ENCODE data around the gene FBXL17.

FBXL17 gene

DNA sequence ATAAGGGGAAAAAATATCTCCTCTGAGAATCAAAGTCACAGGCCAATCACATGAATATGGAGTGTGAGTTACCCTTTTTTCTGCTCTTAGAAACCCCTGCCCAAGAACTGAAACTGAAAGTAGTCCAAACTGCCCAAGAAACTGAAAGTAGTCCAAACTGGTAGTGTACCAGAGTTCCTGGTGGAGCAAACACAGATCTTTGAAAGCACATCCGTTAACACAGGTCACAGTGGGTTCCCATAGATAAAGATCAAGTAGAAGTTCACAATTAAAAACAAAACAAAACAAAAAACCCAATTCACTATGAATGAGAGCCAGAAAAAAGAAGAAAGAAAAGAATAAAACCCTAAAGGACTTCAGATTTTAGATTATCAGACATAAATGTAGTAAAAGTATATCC lies 378.7 kb downstream of the FBXL17 start:
- no peak overlapping the region for H3K27ac ChIP-seq (ENCODE audit: low read depth, low read length)
- no peaks in the 10 kb centered on the region for H3K4me1 ChIP-seq (ENCODE audit: control insufficient read depth, insufficient read depth, low read length)
- no peaks in the 10 kb centered on the region for H3K9me3 ChIP-seq (ENCODE audit: control insufficient read depth, insufficient read depth, low read depth, low read length)
- H3K9ac ChIP-seq (ENCODE audit: low read length): no peak overlapping the region
- no peaks in the 10 kb centered on the region for H3K36me3 ChIP-seq (ENCODE audit: control insufficient read depth, insufficient read depth, low read length)
- H3K4me3 ChIP-seq (ENCODE audit: low read depth, low read length): no peak overlapping the region
- no peaks in the 10 kb centered on the region for H3K27me3 ChIP-seq (ENCODE audit: control insufficient read depth, insufficient read depth, low read length)

DNA sequence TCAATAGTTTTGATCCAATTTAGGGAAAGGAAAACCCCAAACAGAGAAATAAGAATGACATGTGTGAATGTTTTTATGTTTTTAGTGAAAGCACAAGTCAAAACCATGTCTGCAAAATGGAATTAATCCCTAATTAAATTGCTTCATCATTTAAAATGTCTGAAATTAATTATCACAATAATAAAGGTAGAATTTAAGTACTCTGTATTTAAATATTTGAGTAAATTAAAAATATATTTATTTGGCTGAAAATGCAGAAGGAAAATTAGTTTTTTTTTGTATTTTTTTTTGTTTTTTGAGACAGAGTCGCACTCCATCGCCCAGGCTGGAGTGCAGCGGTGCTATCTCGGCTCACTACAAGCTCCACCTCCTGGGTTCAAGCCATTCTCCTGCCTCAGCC lies 380.7 kb downstream of the FBXL17 start:
- H3K27me3 ChIP-seq (ENCODE audit: control insufficient read depth, insufficient read depth, low read length): no peaks in the 10 kb centered on the region
- H3K27ac ChIP-seq (ENCODE audit: low read depth, low read length): no peak overlapping the region
- H3K9ac ChIP-seq (ENCODE audit: low read length): no peak overlapping the region
- peaks cover 12% of the 10 kb centered on the region for H3K4me1 ChIP-seq (ENCODE audit: control insufficient read depth, insufficient read depth, low read length)
- no peak overlapping the region for H3K4me3 ChIP-seq (ENCODE audit: low read depth, low read length)
- H3K36me3 ChIP-seq (ENCODE audit: control insufficient read depth, insufficient read depth, low read length): no peaks in the 10 kb centered on the region
- no peaks in the 10 kb centered on the region for H3K9me3 ChIP-seq (ENCODE audit: control insufficient read depth, insufficient read depth, low read depth, low read length)

DNA sequence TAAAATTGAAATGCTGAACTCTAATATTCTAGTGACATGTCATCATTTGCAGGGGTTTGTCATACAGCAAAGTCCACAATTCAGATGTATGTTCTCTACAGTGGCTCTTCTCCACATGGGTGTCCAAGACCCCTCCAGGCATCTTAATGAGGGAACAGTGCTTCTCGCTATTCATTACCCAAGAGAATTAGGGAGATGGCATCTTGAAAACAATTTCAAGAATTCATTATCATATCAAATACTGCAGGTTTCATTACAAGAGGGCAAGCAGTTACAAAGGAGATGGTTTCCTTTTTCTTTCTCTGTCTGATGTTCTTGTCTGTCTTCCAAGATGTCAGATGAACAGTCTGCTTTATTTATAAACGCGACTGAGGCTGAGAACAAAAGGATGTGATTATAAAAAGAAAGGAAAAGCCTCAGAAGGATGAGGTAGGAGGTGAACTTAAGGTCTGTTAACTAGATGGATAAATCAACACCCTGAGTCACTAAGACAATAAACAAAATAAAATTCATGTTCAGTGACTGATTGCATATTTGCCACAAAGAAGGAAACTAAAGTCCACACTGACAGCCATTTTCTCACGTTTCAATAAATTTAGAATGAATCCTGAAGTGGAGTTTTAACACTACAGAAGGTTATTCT lies 384.4 kb downstream of the FBXL17 start:
- Histone ChIP-seq H3K27me3 (ENCODE audit: control insufficient read depth, insufficient read depth, low read length) (no peaks in the 10 kb centered on the region), H3K4me3 (ENCODE audit: low read depth, low read length) (no peak overlapping the region), H3K4me1 (ENCODE audit: control insufficient read depth, insufficient read depth, low read length) (peaks cover 12% of the 10 kb centered on the region), H3K9ac (ENCODE audit: low read length) (no peak overlapping the region), H3K9me3 (ENCODE audit: control insufficient read depth, insufficient read depth, low read depth, low read length) (no peaks in the 10 kb centered on the region), H3K36me3 (ENCODE audit: control insufficient read depth, insufficient read depth, low read length) (no peaks in the 10 kb centered on the region), H3K27ac (ENCODE audit: low read depth, low read length) (no peak overlapping the region)

DNA sequence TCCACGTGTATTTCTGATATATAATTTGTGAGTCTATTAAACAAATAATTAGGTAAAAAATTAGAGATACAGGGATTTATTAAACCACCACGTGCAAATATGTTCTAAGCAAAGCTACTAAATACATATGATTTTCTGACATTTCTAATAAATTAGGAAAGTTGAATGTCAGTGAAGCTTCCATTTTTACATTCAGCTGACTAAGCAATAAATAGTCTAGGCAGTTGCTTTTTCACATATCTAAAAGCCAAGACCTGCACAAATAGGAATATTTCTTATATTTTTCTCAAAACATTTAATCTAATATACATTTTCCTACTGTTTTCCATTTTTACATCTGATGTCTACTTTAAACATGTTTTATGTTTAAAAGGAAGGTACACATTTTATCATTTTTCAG lies 388.6 kb downstream of the FBXL17 start:
- H3K4me3 ChIP-seq (ENCODE audit: low read depth, low read length): no peak overlapping the region
- peaks cover 20% of the 10 kb centered on the region for H3K4me1 ChIP-seq (ENCODE audit: control insufficient read depth, insufficient read depth, low read length)
- H3K9me3 ChIP-seq (ENCODE audit: control insufficient read depth, insufficient read depth, low read depth, low read length): no peaks in the 10 kb centered on the region
- H3K36me3 ChIP-seq (ENCODE audit: control insufficient read depth, insufficient read depth, low read length): no peaks in the 10 kb centered on the region
- no peaks in the 10 kb centered on the region for H3K27me3 ChIP-seq (ENCODE audit: control insufficient read depth, insufficient read depth, low read length)
- H3K27ac ChIP-seq (ENCODE audit: low read depth, low read length): no peak overlapping the region
- H3K9ac ChIP-seq (ENCODE audit: low read length): no peak overlapping the region

DNA sequence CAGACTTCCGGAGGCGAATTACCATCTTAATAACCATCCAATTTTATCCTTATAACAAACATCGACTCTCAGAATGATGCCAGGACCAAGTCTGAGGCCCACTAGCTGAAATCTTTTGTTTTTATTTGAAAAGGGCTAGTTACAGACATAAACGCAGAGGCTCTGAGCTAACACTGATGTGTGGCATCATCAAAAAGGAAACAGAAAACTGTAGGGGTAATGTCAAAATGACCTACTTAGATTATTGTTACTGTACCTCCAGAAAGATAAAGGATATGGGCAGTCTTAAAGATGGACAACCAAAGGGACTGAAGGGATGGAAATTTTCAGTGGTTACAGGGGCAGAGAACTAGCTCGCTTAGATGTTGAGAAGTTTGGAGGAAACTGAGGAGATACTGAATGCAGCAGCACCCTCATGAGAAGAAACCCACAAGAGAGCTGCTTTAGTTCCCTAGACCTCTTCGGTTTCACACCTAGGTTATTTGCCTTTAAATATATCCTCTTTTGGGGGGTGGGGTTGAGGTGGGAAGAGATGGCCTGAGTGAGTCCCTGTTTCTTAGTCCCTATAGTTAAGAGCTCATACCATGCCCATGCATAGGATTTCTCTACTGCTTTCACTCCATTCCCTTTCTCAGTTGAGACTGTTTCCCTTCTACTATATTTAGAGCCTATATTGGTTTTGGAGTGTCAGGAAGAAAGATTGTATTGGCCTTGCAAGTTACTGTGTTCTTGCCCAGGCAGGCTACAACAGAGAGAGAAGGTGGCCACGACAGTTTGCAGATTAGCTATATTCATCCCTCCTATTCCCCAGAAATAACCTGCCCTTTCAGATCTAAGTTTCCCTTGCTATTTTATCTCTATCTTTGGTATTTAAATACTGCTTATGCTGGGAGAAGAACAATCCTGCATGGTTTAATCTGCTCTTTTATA lies 390.8 kb downstream of the FBXL17 start:
- Histone ChIP-seq H3K27ac (ENCODE audit: low read depth, low read length) (no peak overlapping the region), H3K9me3 (ENCODE audit: control insufficient read depth, insufficient read depth, low read depth, low read length) (no peaks in the 10 kb centered on the region), H3K9ac (ENCODE audit: low read length) (no peak overlapping the region)

DNA sequence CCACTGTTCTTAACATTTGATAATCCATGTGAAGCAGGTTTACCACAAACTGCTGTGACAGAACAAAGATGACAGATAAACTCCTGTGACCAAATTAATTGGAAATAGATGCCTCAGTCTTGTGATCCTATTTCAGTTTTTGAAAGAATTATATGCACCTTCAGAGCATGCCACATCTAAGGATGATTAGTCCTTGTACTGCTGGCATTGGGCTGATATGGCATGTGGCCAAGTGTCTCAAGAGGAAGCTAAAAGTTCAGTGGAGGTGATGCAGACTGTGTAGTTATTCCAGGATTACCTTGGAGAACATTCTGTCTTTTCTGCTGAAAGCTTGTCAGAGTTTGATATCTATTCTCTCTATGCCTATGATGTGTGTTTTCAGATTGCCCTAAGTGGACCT lies 396.8 kb downstream of the FBXL17 start:
- Histone ChIP-seq H3K4me3 (ENCODE audit: low read depth, low read length) (no peak overlapping the region), H3K4me1 (ENCODE audit: control insufficient read depth, insufficient read depth, low read length) (no peaks in the 10 kb centered on the region), H3K27ac (ENCODE audit: low read depth, low read length) (no peak overlapping the region), H3K9ac (ENCODE audit: low read length) (no peak overlapping the region), H3K36me3 (ENCODE audit: control insufficient read depth, insufficient read depth, low read length) (no peaks in the 10 kb centered on the region), H3K27me3 (ENCODE audit: control insufficient read depth, insufficient read depth, low read length) (no peaks in the 10 kb centered on the region), H3K9me3 (ENCODE audit: control insufficient read depth, insufficient read depth, low read depth, low read length) (no peaks in the 10 kb centered on the region)

More for the DNA sequence above, 390.8 kb downstream of the FBXL17 start:
- no peaks in the 10 kb centered on the region for H3K27me3 ChIP-seq (ENCODE audit: control insufficient read depth, insufficient read depth, low read length)
- no peak overlapping the region for H3K4me3 ChIP-seq (ENCODE audit: low read depth, low read length)
- H3K36me3 ChIP-seq (ENCODE audit: control insufficient read depth, insufficient read depth, low read length): no peaks in the 10 kb centered on the region
- peaks cover 7% of the 10 kb centered on the region for H3K4me1 ChIP-seq (ENCODE audit: control insufficient read depth, insufficient read depth, low read length)

DNA sequence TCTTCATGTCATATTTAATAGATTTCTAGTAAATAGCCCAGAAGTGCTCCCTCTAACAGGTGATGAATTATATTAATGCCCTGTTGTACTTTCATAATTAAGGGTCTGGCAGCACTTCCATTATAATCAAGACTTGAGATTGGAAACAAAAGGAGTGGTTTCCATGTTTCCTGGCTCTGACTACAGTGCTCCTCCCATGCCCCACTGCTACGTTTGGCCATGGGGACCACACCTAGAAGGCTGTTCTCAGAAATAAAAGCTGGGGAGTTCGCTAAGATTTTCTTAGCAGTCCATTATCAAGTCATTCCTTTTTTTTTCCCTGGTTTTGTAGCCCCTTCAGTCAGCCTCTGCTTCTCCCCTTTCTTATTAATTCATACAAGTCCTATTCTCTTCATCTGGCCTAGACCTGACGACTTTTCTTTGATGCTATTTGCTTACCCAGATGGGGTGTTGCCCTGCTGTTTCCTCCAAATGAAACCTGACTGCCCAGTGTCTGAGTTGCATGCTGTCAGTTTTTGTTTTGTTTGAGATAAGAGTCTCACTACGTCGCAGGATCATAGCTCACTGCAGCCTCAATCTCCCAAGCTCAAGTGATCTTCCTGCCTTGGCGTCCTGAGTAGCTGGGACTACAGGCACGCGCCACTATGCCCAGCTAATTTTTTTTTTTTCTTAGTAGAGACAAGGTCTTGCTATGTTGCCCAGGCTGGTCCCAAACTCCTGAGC lies 399.0 kb downstream of the FBXL17 start:
- no peak overlapping the region for H3K4me3 ChIP-seq (ENCODE audit: low read depth, low read length)
- no peak overlapping the region; the same call in 1 of the 2 replicates for H3K27ac ChIP-seq (ENCODE audit: low read depth, low read length)
- no peaks in the 10 kb centered on the region for H3K9me3 ChIP-seq (ENCODE audit: control insufficient read depth, insufficient read depth, low read depth, low read length)
- H3K9ac ChIP-seq (ENCODE audit: low read length): no peak overlapping the region
- H3K36me3 ChIP-seq (ENCODE audit: control insufficient read depth, insufficient read depth, low read length): no peaks in the 10 kb centered on the region
- H3K27me3 ChIP-seq (ENCODE audit: control insufficient read depth, insufficient read depth, low read length): no peaks in the 10 kb centered on the region
- H3K4me1 ChIP-seq (ENCODE audit: control insufficient read depth, insufficient read depth, low read length): peaks cover 13% of the 10 kb centered on the region

DNA sequence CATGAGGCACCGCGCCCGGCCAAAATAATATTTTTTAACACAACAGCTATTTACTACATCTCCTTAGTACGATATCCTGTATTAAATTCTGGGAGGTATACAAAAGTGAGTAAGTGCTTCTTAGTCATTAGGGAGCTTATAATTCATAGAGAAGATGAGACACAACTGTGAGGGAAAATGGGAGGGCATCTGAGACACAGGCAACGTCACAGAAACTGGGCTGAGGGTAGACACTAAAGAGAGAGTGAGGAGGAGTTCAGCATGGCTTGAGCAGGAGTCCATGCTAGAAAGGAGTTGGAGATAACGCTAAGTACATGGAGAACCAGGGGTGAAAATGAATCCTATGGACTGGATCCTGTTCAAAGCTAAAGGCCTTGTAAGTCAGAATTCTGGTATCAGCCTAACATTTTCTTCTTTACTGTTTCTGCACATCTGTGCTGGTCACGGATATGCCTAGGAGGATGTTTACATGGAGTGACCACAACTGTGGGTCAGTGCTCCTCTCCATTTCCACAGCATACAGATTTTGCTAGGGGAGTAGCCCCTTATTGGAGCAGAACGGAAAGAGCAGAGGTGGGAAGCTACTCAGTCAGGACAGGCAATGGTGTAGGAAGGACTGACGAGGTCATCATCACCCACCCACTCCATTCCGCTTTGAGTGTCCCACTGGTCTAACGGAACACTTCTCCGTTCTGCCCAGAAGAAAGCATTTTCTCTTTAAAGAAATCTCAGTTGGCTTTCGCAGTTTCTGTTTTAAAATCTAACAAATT lies 400.8 kb downstream of the FBXL17 start:
- H3K27ac ChIP-seq (ENCODE audit: low read depth, low read length): no peak overlapping the region

DNA sequence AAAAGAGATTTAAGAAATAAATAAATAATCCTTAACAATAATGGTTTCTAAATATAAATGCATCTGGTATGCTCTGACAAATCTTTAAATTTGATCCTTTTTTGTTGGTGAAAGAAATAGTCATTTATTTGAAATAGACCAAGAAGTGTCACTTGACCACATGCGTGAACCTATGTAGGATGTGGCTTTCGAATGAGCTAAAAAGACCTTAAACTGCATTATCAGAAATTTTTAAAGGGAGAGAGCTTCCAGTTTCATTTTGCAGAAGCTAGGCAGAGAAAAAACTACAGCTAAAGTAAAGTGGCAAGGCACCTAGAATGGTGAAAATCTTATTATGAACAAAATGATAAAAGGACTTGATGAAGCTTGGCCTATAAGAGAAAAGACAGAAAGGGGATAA lies 402.0 kb downstream of the FBXL17 start:
- no peak overlapping the region for H3K4me3 ChIP-seq (ENCODE audit: low read depth, low read length)
- H3K36me3 ChIP-seq (ENCODE audit: control insufficient read depth, insufficient read depth, low read length): no peaks in the 10 kb centered on the region
- peaks cover 32% of the 10 kb centered on the region for H3K4me1 ChIP-seq (ENCODE audit: control insufficient read depth, insufficient read depth, low read length)
- H3K9ac ChIP-seq (ENCODE audit: low read length): no peak overlapping the region
- no peaks in the 10 kb centered on the region for H3K9me3 ChIP-seq (ENCODE audit: control insufficient read depth, insufficient read depth, low read depth, low read length)
- H3K27me3 ChIP-seq (ENCODE audit: control insufficient read depth, insufficient read depth, low read length): no peaks in the 10 kb centered on the region
- no peak overlapping the region for H3K27ac ChIP-seq (ENCODE audit: low read depth, low read length)

More for the DNA sequence above, 400.8 kb downstream of the FBXL17 start:
- Histone ChIP-seq H3K36me3 (ENCODE audit: control insufficient read depth, insufficient read depth, low read length) (no peaks in the 10 kb centered on the region), H3K9ac (ENCODE audit: low read length) (no peak overlapping the region), H3K4me3 (ENCODE audit: low read depth, low read length) (no peak overlapping the region), H3K27me3 (ENCODE audit: control insufficient read depth, insufficient read depth, low read length) (no peaks in the 10 kb centered on the region), H3K9me3 (ENCODE audit: control insufficient read depth, insufficient read depth, low read depth, low read length) (no peaks in the 10 kb centered on the region), H3K4me1 (ENCODE audit: control insufficient read depth, insufficient read depth, low read length) (peaks cover 24% of the 10 kb centered on the region)

DNA sequence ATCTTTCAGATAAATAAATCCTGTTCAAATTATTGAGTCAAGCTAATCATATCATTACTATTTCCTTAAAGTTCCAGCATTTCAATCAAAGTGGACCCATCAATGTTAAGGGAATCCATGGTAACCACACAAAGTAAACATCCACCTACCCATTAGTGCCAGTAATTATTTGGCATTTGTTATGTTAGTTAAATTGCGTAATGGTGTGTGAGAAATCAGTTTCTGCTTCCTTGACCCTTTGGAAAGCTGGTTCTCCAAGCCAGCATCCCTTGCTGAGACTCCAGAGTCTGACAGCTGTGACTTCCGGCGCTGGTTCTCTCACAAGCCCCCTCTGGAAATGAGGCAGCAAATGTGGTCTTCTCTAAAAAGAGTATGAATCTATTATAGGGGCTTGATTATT lies 402.6 kb downstream of the FBXL17 start:
- no peaks in the 10 kb centered on the region for H3K9me3 ChIP-seq (ENCODE audit: control insufficient read depth, insufficient read depth, low read depth, low read length)
- H3K27ac ChIP-seq (ENCODE audit: low read depth, low read length): no peak overlapping the region
- no peaks in the 10 kb centered on the region for H3K36me3 ChIP-seq (ENCODE audit: control insufficient read depth, insufficient read depth, low read length)
- peaks cover 38% of the 10 kb centered on the region for H3K4me1 ChIP-seq (ENCODE audit: control insufficient read depth, insufficient read depth, low read length)
- no peaks in the 10 kb centered on the region for H3K27me3 ChIP-seq (ENCODE audit: control insufficient read depth, insufficient read depth, low read length)
- H3K9ac ChIP-seq (ENCODE audit: low read length): no peak overlapping the region
- H3K4me3 ChIP-seq (ENCODE audit: low read depth, low read length): no peak overlapping the region
